Liver (tissue), 3 donors: ENCODE measurements around the gene CAMK1D.

Source experiments
- FOXA1 ChIP-seq: IDR thresholded peaks from 2 replicates; pipeline ENCODE4 v1.6.1; 2016; ENCODE audit warnings: antibody characterized with exemption
- GABPA ChIP-seq, 2 donors: IDR thresholded peaks in 1 of 2; conservative IDR thresholded peaks in 1 of 2; 2 replicates each; pipeline ENCODE4 v1.6.1; 2016; ENCODE audit warnings: antibody characterized with exemption in 2 of 2, mild to moderate bottlenecking in 1 of 2, moderate library complexity in 1 of 2
- JUND ChIP-seq, 2 donors: IDR thresholded peaks; 2 replicates each; pipeline ENCODE4 v1.6.1; 2016; ENCODE audit warnings: antibody characterized with exemption in 2 of 2
- NR2F2 ChIP-seq: IDR thresholded peaks from 2 replicates; pipeline ENCODE4 v1.6.1; 2016; ENCODE audit warnings: antibody characterized with exemption
- RAD21 ChIP-seq, 2 donors: IDR thresholded peaks; 2 replicates each; pipeline ENCODE4 v1.6.1; 2016; ENCODE audit warnings: antibody characterized with exemption in 2 of 2, mild to moderate bottlenecking in 2 of 2
- RXRA ChIP-seq, 2 donors: IDR thresholded peaks; 2 replicates each; pipeline ENCODE4 v1.6.1; 2017 to 2018; ENCODE audit warnings: antibody characterized with exemption in 2 of 2, mild to moderate bottlenecking in 1 of 2
- SP1 ChIP-seq: IDR thresholded peaks from 2 replicates; pipeline ENCODE4 v1.6.1; 2018; ENCODE audit warnings: antibody characterized with exemption, mild to moderate bottlenecking
- TAF1 ChIP-seq: conservative IDR thresholded peaks from 2 replicates; pipeline ENCODE4 v1.6.1; 2016; ENCODE audit warnings: antibody characterized with exemption, mild to moderate bottlenecking
- YY1 ChIP-seq: IDR thresholded peaks from 2 replicates; pipeline ENCODE4 v1.6.1; 2016; ENCODE audit warnings: antibody characterized with exemption, mild to moderate bottlenecking
- TF ChIP-seq, protein P1 (sequence below): IDR thresholded peaks from 2 replicates; pipeline ENCODE4 v1.6.1; 2016; ENCODE audit warnings: antibody characterized with exemption, mild to moderate bottlenecking
- TF ChIP-seq, protein P2 (sequence below): fragments of 150-350 bp; IDR thresholded peaks from 2 replicates; pipeline ENCODE4 v1.5.1; 2017; ENCODE audit warnings: improper control_type of control experiment, low read depth, low read length; ENCODE audit not compliant: missing input control
- TF ChIP-seq, protein P3 (sequence below): IDR thresholded peaks from 2 replicates; pipeline ENCODE4 v1.6.1; 2016; ENCODE audit warnings: antibody characterized with exemption
- donor health status: healthy.
- donor health status: healthy.

DNA sequence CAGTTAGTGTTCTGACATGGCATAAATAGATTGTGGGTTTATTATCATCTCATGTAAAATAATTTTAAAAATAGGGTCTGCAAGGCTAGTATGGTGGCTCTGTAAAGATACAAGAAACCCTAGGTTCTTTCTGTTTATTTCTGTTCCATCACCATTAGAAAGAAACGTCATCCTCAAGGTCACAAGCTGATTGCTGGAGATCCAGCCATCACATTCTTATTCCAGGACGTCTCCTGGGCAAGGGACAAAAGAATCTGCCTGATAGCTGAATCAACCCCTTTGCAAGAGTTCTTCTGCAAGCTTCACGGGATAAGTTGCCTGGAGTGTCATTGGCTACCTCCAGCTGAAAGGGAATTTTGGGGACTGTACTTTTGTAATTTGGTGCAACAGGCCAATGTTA, 184.4 kb downstream of the CAMK1D start:
- no peak for TF ChIP-seq TAF1
- TF ChIP-seq FOXA1: no peak
- no peak for TF ChIP-seq JUND (IDR thresholded peaks at IDR 0.05)
- no peak for TF ChIP-seq RAD21 (IDR thresholded peaks at IDR 0.05)
- TF ChIP-seq, protein P1, sequence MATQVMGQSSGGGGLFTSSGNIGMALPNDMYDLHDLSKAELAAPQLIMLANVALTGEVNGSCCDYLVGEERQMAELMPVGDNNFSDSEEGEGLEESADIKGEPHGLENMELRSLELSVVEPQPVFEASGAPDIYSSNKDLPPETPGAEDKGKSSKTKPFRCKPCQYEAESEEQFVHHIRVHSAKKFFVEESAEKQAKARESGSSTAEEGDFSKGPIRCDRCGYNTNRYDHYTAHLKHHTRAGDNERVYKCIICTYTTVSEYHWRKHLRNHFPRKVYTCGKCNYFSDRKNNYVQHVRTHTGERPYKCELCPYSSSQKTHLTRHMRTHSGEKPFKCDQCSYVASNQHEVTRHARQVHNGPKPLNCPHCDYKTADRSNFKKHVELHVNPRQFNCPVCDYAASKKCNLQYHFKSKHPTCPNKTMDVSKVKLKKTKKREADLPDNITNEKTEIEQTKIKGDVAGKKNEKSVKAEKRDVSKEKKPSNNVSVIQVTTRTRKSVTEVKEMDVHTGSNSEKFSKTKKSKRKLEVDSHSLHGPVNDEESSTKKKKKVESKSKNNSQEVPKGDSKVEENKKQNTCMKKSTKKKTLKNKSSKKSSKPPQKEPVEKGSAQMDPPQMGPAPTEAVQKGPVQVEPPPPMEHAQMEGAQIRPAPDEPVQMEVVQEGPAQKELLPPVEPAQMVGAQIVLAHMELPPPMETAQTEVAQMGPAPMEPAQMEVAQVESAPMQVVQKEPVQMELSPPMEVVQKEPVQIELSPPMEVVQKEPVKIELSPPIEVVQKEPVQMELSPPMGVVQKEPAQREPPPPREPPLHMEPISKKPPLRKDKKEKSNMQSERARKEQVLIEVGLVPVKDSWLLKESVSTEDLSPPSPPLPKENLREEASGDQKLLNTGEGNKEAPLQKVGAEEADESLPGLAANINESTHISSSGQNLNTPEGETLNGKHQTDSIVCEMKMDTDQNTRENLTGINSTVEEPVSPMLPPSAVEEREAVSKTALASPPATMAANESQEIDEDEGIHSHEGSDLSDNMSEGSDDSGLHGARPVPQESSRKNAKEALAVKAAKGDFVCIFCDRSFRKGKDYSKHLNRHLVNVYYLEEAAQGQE: no peak
- no peak for TF ChIP-seq GABPA (IDR thresholded peaks at IDR 0.05 in 1 of 2, conservative IDR thresholded peaks at IDR 0.05 in 1 of 2)
- TF ChIP-seq YY1: no peak
- TF ChIP-seq, protein P2, sequence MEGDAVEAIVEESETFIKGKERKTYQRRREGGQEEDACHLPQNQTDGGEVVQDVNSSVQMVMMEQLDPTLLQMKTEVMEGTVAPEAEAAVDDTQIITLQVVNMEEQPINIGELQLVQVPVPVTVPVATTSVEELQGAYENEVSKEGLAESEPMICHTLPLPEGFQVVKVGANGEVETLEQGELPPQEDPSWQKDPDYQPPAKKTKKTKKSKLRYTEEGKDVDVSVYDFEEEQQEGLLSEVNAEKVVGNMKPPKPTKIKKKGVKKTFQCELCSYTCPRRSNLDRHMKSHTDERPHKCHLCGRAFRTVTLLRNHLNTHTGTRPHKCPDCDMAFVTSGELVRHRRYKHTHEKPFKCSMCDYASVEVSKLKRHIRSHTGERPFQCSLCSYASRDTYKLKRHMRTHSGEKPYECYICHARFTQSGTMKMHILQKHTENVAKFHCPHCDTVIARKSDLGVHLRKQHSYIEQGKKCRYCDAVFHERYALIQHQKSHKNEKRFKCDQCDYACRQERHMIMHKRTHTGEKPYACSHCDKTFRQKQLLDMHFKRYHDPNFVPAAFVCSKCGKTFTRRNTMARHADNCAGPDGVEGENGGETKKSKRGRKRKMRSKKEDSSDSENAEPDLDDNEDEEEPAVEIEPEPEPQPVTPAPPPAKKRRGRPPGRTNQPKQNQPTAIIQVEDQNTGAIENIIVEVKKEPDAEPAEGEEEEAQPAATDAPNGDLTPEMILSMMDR: no peak
- no peak for TF ChIP-seq NR2F2
- TF ChIP-seq, protein P3, sequence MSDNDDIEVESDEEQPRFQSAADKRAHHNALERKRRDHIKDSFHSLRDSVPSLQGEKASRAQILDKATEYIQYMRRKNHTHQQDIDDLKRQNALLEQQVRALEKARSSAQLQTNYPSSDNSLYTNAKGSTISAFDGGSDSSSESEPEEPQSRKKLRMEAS: no peak
- no peak for TF ChIP-seq SP1
- no peak for TF ChIP-seq RXRA (IDR thresholded peaks at IDR 0.05)
